ENCODE measurements around the gene RUFY4. TPM values are rescaled to one million over a fixed set of nuclear protein-coding genes. Genes with fewer than 3 reads are reported as not detected.

Gene RUFY4, protein sequence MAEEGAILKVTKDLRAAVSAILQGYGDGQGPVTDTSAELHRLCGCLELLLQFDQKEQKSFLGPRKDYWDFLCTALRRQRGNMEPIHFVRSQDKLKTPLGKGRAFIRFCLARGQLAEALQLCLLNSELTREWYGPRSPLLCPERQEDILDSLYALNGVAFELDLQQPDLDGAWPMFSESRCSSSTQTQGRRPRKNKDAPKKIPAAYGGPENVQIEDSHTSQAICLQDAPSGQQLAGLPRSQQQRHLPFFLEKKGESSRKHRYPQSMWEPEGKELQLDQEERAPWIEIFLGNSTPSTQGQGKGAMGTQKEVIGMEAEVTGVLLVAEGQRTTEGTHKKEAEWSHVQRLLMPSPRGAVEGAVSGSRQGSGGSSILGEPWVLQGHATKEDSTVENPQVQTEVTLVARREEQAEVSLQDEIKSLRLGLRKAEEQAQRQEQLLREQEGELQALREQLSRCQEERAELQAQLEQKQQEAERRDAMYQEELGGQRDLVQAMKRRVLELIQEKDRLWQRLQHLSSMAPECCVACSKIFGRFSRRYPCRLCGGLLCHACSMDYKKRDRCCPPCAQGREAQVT
- 0.42 TPM for total RNA-seq
- long read RNA-seq, result 0 reads

DNA sequence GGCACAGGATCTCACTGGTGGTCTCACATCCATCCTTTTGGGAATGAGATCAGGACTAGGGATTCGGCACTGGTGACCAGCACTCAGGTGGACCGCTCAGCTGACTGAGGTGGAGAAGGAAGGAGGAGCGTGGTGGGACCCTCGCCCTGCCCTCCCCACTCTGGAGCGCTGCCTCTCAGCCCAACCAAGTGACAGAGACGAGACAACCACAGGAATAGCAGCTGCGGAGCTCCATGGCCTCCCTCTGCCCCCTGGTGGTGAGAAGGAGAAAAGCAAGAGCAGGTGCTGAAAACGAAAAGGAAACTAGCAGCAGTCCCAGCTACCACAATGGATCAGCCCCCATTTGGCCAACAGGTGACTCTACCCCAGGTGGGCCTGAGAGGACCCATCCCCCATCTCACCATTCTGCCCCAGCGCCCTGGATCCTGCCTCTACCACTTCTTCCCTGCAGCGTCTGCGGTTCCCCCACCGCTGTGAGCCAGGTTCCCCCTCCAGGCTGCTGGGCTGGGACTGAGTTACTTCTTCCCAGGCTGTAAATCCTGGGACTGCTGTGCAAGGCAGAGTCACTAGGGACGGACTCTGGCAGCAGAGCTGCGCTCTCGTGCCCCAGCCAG lies at the start of gene RUFY4:
TSS of gene RUFY4 (plus strand) at position 533 of the 614 bp plus-strand sequence. CDS start 1,353 bp downstream, outside the sequence.
- DNase-seq (ENCODE audit: low spot score), result peak; percentile 89

DNA sequence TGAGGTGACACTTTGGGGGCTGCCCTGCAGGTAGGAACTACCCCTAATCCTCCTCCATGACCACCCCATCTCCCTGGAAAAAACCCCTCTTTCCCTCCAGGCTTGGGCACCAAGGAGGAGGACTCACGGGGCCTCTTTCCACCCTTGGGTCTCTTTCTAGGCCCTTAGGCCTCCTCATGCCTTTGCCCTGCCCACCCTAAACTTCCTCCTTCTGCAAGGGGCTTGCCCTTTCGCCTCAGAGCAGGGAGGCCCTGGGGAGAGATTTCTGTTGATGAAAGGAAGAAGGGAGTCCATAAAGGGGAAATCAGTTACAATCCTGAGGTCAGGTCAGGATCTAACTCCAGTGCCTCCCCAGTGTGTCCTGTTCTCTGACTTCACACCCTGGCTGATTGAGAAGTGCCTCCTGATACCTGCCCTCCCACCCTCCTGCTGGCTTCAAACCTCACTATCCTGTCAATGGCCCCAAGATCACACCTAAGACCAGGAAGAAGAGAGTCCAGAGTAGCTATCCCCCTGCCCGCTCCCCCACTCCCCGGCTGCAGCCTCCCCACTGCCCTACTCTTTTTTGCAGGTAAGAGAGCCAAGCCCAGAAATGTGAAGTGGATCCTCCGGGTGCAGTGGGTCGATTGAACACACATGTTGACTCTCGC lies 49.5 kb upstream of the RUFY4 start:
- DNase-seq (ENCODE audit: low spot score), result no peak

DNA sequence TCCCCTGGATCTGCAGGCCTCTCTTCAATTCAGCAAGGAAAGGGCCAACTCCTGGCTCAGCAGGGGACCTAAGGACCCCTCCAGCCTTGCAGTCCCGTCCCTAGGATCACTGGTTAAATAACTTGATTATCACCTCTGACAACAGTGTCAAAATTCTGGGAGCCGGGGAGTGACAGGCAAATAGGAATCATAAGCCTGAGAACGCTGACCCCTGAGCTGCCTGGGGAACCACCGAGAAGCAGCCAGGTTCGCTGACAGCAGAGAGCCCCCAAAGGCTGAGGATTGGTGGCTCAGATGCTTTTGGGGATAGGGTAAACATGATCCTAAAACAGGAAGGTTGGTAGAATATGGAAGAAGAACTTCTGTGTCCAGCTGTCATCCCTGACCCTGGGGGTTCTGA lies 48.8 kb upstream of the RUFY4 start:
- DNase-seq (ENCODE audit: low spot score), result no peak

DNA sequence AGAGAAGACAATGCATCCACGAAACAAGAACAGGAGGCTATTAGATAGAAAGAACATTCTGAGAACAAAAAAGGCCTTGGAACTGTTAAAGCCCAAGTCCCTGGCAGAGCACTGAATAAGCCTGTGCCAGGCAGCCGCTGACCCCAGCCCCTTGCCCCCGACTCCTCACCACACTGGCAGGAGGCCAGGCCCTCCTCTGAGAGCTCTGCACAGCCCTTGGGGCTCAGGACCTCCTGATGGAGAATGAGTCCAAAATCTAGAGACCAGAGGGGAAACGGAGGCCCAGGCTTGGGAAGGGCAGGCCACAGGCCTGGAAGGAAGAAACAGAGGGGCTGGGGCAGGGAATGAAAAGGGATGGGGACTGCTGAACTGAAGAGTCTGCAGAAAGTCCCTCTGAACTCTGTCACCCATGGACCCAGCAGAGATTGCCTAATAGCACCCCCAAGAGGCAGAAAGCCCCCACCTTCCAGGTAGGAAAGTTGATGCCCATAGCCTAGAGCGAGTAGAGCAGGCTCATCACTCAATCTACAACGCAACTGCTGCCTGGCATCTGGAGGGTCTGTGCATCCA lies 48.0 kb upstream of the RUFY4 start:
- no peak for DNase-seq (ENCODE audit: low spot score)

DNA sequence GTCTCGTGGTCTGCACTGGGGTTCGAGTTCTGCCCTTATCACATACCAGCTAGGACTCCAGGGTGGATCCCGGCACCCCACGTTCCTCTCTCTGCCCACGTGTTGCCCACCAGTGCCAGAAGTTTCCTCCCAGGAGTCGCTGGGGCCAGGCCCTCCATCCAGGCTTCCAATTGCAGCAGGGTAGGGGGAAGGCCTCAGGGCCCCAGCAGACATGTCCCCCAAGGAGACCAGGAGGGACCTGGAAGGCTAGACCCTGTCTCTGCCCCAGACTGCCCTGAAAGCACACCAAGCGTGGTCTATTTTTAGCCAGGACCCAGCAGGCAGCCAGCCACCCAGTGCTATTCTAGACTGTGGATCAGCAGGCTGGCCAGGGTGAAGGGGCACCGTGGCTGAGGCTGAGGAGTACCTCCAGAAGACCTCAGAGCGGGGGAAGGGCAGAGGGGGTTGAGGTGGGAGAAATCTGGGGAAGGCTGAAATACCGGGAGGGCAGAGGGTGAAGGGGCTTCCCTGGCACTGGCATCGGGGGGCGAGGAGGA lies 47.4 kb upstream of the RUFY4 start:
- DNase-seq (ENCODE audit: low spot score), result no peak

DNA sequence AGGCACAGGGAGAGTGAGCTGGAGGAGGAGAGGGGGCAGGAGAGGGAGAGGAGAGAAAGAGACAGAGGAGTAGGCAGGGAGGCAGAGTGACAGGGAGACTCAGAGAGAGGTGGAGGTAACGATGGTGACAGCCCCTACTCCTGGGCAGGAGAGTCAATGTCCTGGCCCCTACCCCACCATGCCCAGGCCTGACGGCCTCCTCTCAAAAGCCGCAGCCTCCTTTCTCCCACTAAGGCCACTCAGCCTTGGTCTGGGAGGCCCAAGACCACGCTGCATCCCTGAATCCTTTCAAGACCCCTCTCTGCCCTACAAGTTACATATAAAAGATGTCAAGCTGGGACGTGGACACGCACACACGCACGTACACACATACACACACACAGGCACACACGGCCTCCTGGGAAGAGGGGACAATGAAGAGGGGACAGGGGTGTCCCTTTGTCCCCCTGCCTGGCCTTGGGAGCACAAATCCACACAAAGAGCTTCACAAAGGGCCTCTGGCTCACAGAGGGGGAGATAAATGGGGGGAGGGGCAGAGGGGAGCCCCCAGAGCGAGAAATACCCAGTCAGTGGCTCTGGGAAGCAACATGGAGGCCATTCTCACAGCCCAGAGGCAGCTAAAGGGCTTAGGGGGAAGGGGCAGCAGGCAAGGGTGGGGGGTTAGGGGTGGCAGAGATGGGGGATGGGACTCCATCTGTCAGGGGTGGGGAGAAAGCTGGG lies 46.8 kb upstream of the RUFY4 start:
- no peak for DNase-seq (ENCODE audit: low spot score)

DNA sequence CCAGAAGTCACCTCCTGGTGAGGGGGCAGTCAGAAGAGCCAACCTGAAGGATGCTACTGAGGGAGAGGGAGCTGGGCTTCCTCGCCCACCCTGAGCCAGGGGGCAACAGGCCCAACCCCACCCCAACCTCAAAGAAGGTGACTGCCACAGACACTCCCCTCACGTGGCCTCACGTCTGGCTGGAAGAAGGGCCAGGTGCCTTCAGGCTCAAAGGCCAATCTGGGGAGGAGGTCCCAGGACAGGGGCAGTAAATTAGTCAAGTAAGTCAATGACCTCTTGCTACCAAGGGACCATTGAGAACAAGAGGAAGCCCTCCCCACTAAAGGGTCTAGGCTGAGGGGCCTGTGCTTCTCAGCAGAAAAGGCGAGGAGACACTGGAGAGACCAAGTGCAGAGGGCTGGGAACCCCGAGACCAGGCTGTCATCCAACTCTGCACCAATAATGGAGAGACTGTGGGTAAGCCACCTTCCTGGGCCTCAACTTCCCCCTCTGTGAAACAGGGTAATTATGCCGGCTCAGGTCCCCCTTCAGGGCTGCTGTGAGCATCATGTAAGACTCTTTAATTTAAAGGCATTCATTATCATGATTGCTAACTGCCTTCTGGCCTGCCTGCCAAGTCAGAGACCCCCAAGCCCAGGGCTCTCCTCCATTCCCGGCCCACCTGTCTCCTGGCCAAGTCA lies 46.1 kb upstream of the RUFY4 start:
- peak; percentile 80 for DNase-seq (ENCODE audit: low spot score)

DNA sequence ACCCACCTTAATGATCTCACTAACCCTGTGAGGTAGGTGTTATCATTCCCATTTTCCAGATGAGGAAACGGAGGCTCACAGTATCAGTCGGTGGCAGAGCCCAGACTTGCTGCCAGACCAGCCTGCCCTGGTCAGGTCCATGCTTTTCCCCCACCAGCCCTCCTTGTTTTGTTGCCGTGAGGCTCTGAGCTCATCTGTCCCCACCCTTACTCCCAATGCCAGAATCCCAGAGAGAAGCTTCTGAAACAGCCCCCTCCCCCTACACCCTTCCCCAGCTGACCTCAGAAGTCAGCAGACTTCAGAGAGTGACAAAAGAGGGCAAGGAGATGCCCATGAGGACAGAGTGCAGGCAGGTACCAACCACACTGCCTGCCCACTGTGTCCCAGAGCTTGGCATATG lies 45.4 kb upstream of the RUFY4 start:
- peak; percentile 55 for DNase-seq (ENCODE audit: low spot score)

DNA sequence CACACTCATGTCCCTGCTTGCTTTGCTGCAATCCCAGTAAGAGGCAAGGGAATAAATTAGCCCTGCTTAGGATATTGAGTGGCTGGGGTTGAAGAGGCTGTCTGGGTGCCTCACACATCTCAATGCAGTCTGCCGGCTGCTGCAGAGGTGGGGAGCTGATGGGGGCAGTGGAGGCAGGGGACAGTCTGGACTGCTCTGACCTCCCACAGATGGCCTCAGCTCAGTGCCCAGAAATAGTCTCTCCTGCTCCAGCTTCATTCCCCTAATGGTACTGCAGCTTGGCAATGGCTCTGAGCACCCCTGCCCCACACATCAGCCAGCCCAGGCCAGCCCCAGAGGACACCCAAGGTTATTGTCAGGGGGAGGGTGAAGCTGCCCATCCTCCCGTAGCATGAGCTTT lies 44.7 kb upstream of the RUFY4 start:
- peak; percentile 53 for DNase-seq (ENCODE audit: low spot score)

DNA sequence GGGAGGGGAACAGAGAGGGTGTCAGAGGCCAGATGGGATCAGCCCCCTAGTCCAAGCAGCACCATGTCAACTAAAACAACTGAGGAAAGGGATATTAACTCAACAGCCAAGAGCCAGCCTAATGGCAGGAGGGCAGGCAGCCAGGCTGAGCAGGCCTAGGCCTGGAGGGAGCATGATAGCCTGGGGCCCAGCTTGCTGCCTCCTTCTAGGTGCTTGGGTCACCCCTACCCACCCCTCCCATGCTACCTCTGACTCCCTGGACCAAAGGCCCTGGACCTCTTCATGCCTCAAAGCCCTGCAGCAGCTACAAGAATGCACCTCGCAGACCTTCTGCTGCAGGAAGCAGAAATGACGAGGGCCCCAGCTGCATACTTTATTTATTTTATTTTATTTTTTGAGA lies 44.2 kb upstream of the RUFY4 start:
- DNase-seq (ENCODE audit: low spot score), result peak; percentile 45

DNA sequence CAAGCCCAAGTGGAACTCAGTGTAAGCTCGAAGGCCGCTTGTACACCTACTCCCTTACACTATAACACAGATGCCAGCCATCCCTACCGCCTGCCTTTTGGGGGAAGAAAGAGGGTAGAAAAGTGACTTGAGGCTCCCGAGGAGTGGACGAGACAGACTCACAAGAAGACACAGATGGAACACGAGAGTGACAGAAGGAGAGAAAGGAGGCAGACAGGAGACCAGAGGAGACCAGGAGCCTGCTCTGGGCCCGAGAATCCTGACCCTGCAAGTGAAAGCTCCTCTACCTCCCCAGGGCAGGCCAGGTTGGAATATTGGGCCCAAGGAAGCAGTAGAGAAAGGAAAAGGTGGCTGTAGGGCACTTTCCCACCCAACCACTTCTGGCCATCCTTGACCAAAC lies 42.8 kb upstream of the RUFY4 start:
- peak; percentile 33 for DNase-seq (ENCODE audit: low spot score)

DNA sequence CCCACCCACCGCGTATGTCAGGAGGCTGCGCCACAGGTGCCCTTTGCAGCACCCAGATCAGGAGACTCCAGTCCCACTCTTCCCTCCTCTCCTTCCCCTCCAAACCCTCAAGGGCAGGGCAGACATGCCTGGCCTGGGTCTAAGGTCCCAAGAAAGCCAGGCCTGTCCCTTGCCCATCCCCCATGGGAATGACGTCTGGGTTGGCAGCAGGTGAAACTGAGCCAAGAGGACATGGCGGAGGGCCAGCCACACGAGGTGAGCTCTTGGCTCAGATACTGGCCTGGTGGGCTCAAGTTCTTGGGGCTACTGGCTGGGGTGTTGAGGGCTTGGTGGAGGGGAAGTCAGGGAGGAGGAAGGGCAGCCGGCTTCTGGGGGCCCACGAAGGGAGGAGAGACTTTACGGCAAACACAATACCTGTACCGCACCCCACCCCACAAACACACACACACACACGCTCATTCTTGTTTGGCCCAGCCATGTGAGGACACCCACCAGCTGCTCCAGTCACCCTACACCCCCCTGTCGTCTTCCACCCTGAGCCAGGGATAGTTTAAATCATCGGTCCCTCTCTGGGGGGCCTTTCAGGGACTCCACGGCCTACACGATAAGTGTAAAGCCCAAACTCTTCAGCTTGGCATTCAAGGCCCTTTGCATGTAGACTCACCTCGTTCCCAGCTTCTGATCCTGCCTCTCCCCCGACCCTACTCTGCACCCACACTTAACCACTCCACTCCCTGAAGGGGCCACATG lies 42.2 kb upstream of the RUFY4 start:
- peak; percentile 73 for DNase-seq (ENCODE audit: low spot score)

DNA sequence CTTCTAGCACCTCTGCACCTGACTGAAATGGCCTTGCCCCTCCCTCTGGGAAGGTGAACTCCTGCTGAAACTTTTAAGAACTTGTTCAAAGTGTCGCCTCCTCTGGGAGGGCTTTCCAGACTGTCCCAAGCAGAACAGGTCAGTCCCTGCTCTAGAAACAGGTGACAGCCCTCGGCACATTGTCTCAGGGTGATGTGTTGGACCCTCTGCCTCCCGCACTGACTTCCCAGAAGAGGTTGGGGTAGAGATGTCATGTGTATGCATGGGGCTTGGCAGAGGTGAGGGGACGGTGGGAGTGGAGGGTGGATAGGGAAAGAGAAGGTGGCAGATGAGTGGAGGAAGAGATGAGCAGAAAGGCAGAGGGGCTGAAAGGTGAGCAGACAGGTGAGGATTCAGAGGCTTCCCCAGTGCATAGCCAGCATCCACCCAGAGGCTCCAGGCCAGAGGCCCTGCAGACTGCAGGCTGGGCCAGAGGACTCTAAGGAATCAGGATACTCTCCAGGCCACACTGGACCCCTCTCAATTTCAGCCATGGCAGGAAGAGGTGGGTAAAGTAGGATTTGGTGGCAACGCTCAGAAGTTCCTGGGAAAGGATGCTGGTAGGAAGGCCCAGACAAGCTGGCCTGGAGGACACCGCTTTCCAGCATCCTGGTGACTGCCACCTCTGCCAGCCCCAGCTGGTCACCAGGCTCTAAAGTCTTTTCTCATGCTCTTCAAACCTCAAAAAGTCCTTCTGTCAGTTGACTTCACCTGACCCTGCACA lies 41.4 kb upstream of the RUFY4 start:
- DNase-seq (ENCODE audit: low spot score), result peak; percentile 69

DNA sequence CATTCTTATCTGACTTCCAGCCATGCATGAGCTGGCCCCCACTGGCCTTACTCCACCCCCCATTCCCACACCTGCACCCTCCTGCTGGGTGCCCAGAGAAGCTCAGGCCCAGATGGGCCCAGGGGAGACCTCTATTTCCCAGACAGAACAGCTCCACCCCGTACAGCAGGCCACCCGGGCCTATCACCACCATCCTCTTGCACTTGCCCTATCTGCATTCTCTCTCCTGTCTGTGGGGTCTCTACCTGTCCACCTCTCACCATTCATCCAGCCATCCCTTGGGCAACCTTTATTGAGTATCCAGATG lies 40.9 kb upstream of the RUFY4 start:
- no peak for DNase-seq (ENCODE audit: low spot score)

DNA sequence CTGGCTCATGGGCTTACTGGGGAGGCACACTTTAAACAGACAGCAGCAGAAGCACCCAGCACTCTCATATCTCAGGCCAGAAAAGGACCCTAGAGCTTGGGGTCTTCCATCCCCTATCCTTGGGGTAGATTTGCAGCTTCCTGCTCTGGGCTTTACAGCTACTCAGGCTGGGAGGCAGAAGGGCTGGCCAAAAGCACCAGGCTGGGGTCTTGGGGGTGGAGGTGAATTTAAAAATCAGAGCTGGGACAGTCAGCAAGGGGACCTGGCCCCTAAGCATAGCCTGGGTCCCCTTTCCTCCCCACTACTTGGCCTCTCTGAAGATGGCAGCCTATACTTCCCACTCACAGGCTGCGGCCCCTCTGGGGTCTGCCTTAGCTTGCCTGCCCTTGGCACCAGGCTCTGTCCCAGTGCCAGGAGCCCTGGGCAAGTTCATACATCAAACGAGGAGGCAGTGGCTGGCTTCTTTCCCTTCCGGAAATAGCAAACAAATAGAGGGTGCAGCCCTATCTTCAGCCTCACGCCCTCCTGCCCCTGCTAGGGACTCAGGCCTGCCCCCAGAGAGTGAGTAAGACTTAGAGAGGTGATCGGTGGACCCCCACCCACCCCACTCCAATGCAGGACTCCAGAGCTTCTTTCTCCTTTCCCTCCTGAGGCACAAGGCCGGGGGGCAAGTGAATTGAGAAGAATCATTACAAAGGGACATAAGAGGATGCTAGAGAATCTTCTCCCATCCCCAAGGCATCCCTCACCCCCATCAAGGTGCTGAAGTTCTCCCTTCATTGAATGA lies 40.3 kb upstream of the RUFY4 start:
- DNase-seq (ENCODE audit: low spot score), result peak; percentile 64

DNA sequence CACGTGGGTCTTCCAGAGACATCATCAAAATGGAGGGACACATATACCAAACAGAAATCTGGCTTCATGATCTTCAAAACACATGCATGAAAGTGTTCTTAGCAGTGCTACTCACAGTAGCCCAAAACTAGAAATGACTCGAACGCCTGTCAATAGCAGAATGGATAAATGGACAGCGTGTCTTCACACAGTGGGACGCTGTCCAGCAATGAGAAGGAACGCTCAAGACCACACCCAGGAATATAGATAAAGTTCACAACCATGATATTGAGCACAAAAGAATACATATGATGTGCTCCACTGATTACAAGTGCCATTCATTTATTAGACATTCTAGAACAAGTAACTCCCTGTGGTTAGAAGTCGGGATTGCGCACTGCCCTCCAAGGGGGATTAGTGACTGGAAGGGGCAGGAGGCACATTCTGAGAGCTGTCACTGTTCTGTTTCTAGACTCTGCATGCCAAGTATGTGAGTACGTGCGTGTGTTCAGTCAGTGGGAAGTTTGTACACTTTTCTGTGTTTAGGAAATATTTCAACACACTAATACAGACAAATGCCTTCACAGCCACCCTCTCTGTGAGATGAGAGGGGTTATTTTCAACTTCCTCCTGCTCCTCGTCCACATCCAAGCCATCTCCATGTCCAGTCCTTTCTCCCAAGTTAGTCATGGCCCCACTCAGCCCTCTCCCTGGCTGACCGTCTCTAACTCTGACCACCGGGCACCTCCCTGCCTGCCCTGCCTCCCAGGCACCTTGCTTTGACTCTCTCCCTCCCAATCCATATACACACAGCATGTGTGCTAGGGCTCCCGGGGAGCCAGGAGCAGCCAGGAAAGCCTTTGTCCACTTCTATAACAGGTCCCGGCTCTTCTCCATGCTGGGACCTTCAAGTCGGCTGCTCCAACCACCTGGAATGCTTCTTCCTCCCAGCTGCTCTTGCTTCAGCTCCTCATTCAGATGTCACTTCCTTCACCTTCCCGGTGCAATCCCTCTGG lies 39.4 kb upstream of the RUFY4 start:
- DNase-seq (ENCODE audit: low spot score), result peak; percentile 74

Data from mesenteric fat pad (tissue), 1 donor.